Fibroblast of skin of left biceps (primary cell): ENCODE data around the gene BCR.

ENCODE experiments used
- DNase-seq, 2 experiments: peaks; one replicate each; pipeline ENCODE4 v3.0.0-alpha.2; 2013; ENCODE audit warnings: low read depth in 2 of 2

BCR gene

GRCh38 chr22:23217171-23218052, 37.1 kb downstream of the BCR start:
- DNase-seq, result no peak

DNA sequence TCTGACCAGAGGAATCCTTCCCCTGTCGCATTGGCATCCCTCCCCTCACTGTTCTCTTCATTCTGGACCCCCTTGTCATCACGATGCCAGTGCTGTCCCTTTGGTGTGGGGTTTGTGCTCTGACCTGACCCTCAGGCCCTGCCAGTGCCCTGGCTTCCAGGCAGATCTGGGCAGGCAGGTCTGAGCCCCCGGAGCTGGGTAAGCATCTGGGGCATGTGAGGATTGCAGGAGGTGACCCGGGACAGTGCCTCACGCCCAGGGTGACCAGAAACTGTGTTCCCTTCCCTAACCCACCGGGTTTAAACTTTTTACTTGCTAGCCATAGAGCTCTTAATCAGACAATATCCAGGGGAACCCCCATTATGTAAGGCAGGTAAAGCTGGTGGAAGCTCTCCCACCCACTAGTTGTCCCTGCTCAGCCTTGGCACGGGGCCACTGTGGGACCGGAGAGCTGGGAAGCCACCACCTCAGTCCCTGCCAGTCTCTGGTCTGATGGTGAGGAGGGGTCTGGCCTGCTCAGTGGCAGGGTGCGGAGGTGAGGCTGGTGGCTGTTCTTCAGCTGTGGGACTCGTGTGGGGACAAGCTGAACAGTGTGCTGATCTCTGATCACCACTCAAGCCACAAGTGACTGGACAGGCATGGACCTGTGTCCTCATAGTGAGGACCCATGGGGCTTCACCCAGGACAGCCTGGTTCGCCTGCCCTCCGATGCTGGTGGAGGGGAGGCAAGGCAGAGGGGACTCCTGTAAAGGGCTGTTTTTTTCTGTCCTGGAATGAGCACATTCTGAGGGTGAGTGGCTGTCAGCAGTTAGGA, 38.0 kb downstream of the BCR start:
- DNase-seq, result no peak

DNA sequence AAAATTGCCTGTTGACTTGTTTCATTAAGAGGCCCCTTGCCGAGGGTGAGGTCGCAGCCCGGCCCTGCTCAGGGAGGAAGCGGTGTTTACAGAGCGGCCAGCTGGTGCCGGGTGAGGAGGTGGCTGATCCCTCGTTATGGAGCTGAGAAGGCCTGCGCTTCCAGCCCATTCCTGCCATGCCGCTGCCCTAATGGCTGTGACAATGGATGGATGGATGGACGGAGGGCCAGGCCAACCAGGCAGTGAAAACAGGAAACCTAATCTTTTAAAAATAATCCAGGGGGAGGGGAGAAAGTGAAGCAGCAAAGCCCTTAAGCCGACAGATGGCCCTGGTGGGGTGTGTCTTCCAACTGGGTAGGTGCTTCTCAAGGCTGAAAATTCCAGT, 38.5 kb downstream of the BCR start:
- no peak for DNase-seq

DNA sequence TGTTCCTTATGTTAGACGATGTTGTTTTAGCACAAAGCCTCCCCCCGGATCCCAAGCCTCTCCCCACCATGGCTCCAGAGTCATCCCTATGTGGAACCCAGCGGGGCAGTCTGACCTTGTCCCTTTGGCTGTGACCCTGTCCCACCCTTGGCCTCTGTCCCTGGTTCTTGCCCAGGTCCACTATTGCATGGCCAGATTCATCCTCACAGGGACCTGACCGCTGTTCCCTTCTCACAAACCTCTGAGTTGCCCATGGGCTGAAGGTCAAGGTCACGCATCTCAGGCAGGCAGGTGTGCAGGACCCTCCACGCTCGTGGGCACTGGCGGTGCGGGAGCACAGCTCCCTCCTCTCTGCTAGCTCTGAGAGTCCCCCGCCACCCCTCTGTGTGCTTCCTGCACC, 39.0 kb downstream of the BCR start:
- DNase-seq, result no peak

- no peak for DNase-seq
Measured at GRCh38 chr22:23219822-23220484, 39.6 kb downstream of the BCR start.

- peak; percentile 46 to 52 for DNase-seq
Measured at GRCh38 chr22:23220485-23221350, 40.4 kb downstream of the BCR start.

- no peak for DNase-seq
Measured at GRCh38 chr22:23221351-23221804, 41.1 kb downstream of the BCR start.

GRCh38 chr22:23222033-23222792, 41.9 kb downstream of the BCR start:
- no peak for DNase-seq

DNA sequence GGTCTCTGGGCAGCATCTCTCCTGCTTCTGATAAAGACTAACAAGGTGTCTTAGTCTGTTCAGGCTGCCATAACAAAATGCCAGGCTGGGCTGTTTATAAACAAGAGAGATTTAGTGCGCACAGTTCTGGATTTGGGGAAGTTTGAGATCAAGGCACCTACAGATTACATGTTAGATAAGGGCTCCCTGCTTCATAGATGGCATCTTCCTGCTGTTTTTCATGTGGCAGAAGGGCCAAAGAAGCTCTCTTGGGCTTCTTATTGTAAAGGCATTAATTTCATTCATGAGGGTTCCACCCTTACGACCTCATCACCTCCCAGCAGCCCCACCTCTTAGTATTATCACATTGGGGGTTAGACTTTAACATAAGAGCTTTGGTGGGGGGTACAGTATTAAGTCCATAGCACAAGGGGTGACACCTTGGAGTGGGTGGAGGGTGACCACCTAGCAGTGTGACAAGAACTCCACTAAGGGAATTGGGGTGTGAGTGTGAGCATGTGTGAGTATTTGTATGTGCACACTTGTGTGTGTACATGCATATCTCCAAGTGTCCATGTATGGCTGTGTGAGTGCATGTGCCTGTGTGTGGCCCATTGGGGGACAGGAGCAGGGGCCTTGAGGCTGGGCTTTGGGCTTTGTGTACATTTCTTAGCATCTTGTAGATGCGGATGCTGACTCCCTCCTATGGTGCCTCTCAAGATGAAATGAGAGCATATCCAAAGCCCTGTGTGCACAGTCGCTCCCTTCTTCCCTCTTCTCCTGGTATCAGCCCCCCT, 42.7 kb downstream of the BCR start:
- no peak for DNase-seq

- no peak for DNase-seq
Measured at GRCh38 chr22:23223569-23224317, 43.4 kb downstream of the BCR start.

DNA sequence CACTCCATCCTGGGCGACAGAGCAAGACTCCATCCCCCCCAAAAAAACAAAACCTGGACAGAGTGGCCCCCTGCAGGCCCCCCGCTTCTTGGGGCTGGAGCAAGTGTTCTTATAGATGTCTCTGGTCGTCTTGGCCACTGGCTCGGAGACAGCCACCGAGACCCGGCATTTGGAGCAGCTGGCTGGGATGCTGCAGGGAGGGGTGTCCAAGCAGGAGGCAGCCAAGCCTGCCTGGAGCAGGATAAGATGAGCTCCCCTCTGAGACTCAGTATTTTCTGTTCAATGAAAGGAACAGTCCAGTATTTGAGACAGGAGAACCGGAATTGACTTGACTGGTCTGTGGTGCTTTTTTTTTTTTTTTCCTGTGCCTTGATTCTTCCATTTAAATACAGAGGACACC, 44.5 kb downstream of the BCR start:
- no peak for DNase-seq

- DNase-seq, result no peak
Measured at GRCh38 chr22:23225337-23225723, 45.0 kb downstream of the BCR start.

- no peak for DNase-seq
Measured at GRCh38 chr22:23225724-23226496, 45.6 kb downstream of the BCR start.

DNA sequence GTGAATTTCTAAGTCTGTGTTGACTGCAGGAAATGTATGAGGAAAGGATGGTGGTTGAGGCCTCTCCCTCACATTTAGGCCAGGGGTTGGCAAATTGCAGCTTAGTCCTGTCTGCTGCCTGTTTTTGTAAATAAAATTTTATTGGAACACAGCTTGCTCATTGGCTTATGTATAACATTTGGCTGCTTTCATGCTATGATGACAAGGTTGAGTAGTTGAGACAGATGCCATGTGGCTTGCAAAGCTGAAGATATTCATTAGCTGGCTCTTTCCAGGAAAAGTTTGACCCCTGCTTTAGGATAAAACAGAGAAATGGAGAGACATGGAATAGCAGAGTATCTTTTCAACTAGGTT, 46.2 kb downstream of the BCR start:
- no peak for DNase-seq

DNA sequence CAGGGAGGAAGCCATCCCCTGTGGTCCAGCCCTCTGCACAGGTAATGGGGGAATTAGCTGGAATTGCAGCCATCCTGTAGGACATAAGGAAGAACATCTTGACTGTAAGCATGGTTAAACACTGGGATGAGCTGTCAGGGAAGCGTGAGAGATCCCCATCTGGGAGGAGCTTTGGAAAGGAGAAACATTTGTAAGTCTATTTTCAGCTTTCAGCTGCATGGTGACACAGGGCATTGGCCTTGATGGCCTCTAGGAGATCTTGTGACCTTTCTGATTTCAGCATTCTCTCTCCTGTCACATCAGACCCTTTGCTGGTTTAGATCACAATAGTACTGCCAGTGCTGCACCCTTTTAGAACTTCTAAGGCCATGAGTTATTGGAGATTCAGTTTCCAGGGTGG, 47.1 kb downstream of the BCR start:
- DNase-seq, result no peak

DNA sequence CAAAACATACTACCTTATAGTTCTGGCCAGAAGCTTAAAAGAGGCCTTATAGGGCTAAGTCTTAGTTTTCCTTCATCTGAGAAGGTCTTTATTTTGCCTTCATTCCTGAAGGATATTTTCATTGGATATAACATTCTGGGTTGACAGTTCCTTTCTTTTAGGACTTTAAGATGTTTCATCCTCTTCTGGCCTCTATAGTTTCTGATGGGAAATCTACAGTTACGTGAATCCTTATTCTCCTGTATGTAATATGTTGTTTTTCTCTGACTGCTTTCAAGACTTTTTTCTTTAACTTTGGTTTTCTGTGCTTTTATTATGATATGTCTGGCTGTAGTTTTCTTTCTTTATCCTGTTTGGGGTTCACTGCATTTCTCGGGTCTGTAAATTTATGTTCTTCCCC, 48.2 kb downstream of the BCR start:
- DNase-seq, result no peak

DNA sequence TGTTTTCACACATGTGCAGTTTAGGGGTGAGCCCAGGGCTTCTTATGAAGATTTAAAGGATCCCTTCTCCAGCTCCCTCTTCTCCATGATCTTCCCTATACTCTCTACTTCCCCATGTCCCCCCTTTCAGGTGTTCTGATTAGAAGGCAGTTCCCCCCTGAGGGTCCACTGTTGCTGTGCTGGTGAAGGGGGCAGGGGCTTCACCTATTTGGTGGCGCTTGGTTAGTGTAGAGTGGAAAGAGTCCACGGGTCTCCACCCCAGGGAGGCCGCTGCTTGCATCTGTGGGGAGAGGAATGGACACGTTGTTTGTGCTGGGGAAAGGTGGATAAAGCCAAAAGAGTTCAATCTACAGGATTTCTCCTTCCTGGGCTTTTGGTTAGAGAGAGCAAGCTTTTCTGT, 49.3 kb downstream of the BCR start:
- no peak for DNase-seq

DNA sequence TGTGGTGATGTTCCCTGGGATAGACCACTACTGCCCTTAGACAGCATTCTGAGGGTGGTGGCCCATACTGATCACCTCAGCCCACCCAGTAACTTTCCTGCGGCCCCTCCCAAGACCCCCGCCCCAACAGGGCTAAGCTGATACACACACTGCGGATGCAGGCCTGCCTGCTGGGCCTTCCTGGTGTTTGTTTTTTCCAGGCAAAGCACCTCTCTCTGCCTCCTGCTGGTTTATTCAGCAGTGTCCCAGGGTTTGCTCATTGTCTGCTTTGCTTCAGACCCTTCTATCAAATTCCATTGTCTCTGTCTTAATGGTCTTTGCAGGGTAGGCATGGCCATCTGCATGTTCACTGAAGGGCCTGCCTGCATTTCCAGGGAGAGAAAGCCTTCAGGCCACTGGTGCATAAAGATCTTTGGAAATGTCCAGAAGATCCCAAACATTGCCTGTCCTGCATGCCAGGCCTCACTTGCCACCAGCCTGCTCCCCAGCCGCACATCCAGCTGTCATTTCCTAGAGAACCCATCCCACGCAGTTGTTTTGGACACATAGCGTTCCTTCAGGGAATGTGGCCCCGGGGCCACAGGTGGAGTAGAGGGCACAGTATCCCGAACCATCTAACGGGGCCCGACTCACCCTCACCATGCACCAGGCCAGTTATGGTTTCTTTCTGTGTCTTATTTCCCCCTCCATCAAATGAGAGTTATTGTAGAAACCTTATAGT, 50.2 kb downstream of the BCR start:
- DNase-seq, result no peak
